Vagina (tissue), 2 donors: ENCODE data around the gene B9D2. TPM values are rescaled to one million over a fixed set of nuclear protein-coding genes. Genes with fewer than 3 reads are reported as not detected.

Experiments used
- DNase-seq, 2 donors: peaks; one replicate each; pipeline ENCODE4 v3.0.0-alpha.2; 2017; ENCODE audit errors: extremely low spot score in 2 of 2
- H3K27ac ChIP-seq: fragments of 200-600 bp; sonication (generic); one replicate; pipeline ENCODE4 v1.5.1; 2019
- H3K27me3 ChIP-seq: fragments of 200-600 bp; sonication (generic); one replicate; pipeline ENCODE4 v1.5.1; 2019
- H3K36me3 ChIP-seq, 2 donors: fragments of 200-600 bp; sonication (generic); one replicate each; pipeline ENCODE4 v1.5.1; 2017 to 2019
- H3K4me1 ChIP-seq: fragments of 200-600 bp; sonication (generic); one replicate; pipeline ENCODE4 v1.5.1; 2019
- H3K4me3 ChIP-seq, 2 donors: fragments of 200-600 bp; sonication (generic); 1 replicate in 1 of 2; 2 replicates in 1 of 2; pipeline ENCODE4 v1.5.1; 2016 to 2019
- H3K9me3 ChIP-seq: fragments of 200-600 bp; sonication (generic); one replicate; pipeline ENCODE4 v1.5.1; 2019
- POLR2A ChIP-seq, 2 donors: fragments of 450-650 bp; IDR thresholded peaks; one replicate each; pipeline ENCODE4 v1.6.1; 2017; ENCODE audit warnings: antibody characterized with exemption in 2 of 2, mild to moderate bottlenecking in 2 of 2, moderate library complexity in 2 of 2
- POLR2AphosphoS5 ChIP-seq, 2 donors: sonication (generic); formaldehyde crosslinking; IDR thresholded peaks; one replicate each; pipeline ENCODE4 v1.9.0; 2017; ENCODE audit warnings: antibody characterized with exemption in 2 of 2, mild to moderate bottlenecking in 2 of 2, low read depth in 1 of 2; ENCODE audit not compliant: insufficient read depth in 1 of 2
- intact Hi-C: fragments of 100-400 bp; cut with DNase I; formaldehyde crosslinking; loops from one replicate; pipeline ENCODE4 v1.15.1; 2023
- total RNA-seq: library from RNA; depleted of rRNA; stranded (reverse); fragments of >200 nt; gene quantifications from one replicate; pipeline ENCODE4 v1.2.3, GENCODE V29; 2016
- TF ChIP-seq, protein P1 (sequence below), 3 experiments: fragments of 450-650 bp in 2 of 3; fragments of 200-600 bp in 1 of 3; sonication (generic) in 1 of 3; IDR thresholded peaks; one replicate each; pipeline ENCODE4 v1.5.1; 2017 to 2019; ENCODE audit warnings: antibody characterized with exemption in 3 of 3, mild to moderate bottlenecking in 2 of 3, moderate library complexity in 2 of 3

The B9D2 gene
- total RNA-seq, 1 donor from 2014 or later: not detected

DNA sequence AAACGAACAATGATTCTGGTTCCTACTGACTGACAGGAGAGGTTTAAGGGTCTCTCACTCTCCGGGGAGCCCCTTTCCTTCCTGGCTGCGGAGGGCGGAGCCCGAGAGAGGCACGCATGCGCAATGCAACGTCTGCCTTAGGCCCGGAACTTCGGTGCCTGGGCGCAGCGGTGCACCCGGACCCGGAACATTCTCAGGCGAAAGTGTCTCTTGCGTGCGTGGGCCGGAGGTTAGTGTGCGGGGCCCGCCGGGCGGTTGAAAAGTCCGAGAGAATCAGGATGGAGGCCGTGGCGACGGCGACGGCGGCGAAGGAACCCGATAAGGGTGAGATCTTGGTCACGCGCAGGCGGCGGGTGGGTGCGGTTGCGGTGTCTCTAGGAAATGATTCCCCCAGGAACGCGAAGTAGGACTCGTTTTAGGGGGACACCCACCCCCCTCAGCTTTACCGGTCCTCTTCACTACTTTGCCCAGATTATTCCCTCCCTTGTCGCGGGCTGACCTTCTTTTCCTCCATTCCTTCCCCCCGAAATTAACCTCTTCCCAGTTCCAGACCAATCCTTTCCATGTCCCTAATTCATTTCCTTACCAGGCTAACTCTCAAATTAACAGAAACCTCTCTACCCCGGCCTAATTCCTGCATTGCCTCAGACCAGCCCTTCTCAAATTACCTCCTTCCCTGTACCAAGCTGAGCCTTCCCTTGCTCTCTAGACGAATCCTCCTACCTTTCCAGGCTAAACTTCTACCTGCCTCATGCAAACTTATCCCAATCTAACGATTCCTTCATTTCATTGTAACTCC, 53.7 kb downstream of the B9D2 start, which contains the start of gene CCDC97:
CCDC97 (plus strand) TSS at position 140 of the 799 bp plus-strand sequence; CDS start at position 279, 139 bp downstream.
- no peaks in the 10 kb centered on the region for H3K9me3 ChIP-seq
- intact Hi-C loops: no loop called here
- H3K4me3 ChIP-seq: peak within 1 kb of the TSS; percentile 69 to 79
- peaks cover 40% of the 10 kb centered on the region for H3K4me1 ChIP-seq
- DNase-seq: no peak
- H3K36me3 ChIP-seq: peaks cover 0 to 42% of the 10 kb centered on the region in 2 donors
- TF ChIP-seq, protein P1, sequence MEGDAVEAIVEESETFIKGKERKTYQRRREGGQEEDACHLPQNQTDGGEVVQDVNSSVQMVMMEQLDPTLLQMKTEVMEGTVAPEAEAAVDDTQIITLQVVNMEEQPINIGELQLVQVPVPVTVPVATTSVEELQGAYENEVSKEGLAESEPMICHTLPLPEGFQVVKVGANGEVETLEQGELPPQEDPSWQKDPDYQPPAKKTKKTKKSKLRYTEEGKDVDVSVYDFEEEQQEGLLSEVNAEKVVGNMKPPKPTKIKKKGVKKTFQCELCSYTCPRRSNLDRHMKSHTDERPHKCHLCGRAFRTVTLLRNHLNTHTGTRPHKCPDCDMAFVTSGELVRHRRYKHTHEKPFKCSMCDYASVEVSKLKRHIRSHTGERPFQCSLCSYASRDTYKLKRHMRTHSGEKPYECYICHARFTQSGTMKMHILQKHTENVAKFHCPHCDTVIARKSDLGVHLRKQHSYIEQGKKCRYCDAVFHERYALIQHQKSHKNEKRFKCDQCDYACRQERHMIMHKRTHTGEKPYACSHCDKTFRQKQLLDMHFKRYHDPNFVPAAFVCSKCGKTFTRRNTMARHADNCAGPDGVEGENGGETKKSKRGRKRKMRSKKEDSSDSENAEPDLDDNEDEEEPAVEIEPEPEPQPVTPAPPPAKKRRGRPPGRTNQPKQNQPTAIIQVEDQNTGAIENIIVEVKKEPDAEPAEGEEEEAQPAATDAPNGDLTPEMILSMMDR (IDR thresholded peaks at IDR 0.05): no peak
- TF ChIP-seq POLR2A (IDR thresholded peaks at IDR 0.05): peak in 1 of 2 donors; percentile 57
- TF ChIP-seq POLR2AphosphoS5 (IDR thresholded peaks at IDR 0.05; ENCODE audit: insufficient read depth in 1 of 2, low read depth in 1 of 2): peak; percentile 95 to 97
- no peaks in the 10 kb centered on the region for H3K27me3 ChIP-seq
- peak within 1 kb of the TSS; percentile 94 for H3K27ac ChIP-seq

DNA sequence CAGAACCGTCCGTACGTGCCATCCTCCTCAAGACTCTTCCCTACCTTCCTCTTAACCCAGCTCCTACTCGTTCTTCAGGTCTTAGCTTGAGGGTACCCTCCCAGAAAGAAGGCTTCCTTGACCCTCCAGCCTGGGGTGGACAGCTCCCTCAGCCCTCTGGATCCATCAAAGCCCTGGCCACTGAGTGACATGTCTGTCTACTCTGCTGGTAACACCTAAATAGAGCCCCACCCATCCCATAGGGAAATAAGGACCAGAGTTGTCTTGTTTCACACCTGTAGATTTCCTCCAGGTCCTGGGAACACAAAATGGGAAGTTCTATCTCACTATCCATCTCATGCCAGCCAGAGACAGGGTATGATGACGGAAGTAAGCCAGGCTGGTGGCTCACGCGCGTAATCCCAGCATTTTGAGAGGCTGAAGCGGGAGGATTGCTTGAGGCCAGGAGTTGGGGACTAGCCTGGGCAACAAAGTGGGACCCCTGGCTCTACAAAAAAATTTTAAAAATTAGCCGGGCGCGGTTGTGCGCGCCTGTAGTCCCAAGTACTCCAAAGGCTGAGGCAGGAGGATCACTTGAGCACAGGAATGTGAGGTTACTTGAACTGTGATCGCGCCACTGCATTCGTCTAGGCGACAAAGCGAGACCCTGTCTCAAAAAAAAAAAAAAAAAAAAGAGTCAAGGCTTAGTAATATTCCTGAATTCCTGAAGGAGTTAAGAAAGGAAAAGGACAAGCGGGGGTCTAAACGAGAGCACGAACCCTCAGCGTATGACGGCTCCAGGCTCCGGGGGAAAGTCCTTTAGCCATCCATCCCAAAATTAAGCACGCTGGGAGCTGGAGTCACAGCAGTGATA, 54.5 kb downstream of the B9D2 start:
- Histone ChIP-seq H3K4me1 (peaks cover 40% of the 10 kb centered on the region), H3K27me3 (no peaks in the 10 kb centered on the region), H3K27ac (peak overlapping the region; percentile 94), H3K4me3 (peak overlapping the region; percentile 69 to 79), H3K36me3 (peaks cover 0 to 45% of the 10 kb centered on the region in 2 donors), H3K9me3 (no peaks in the 10 kb centered on the region)
- no peak for DNase-seq
- TF ChIP-seq POLR2A (IDR thresholded peaks at IDR 0.05) (no peak), POLR2AphosphoS5 (IDR thresholded peaks at IDR 0.05; ENCODE audit: insufficient read depth in 1 of 2, low read depth in 1 of 2) (no peak)
- intact Hi-C loops: loop anchor here (5.0 to 10.0 kb wide), 2 partner anchors 42 to 105 kb away; no protein-coding TSS in a partner anchor

DNA sequence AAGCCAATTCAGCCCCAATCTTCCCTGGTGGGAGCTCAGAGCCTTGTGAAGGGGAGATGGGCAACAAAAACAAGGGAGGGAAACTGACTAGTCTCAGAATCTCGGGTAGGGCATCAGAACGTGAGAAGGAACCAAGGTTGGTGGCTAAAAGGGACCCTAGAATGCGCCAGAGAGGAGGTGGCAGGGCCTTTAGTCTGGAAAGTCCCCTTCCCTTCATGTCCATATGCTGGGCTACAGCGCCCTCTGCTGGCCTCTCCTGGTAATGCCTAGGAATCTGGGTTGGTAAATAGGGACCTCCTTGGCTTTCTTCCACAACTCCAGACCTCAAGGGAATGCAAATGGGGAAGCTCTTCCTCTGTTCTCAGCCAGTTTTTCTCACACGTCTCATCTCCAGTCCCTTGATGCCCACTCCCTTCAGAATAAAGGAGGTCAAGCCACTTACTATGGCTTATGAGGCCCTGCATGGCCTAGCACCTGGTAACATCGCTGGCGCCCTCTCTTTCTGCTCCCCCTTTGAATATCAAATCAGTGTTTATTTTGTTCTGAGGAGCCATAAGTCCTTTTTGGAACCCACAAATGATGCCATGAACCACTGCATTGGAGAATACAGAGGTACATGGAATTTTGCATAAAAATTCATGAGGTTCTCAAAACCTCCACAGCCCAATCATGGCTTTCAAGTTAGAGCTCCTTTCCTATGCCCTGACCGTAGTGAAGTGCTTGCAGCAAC, 55.3 kb downstream of the B9D2 start:
- Histone ChIP-seq H3K27ac (peak overlapping the region; percentile 94), H3K4me1 (peaks cover 40% of the 10 kb centered on the region), H3K27me3 (no peaks in the 10 kb centered on the region), H3K36me3 (peaks cover 0 to 49% of the 10 kb centered on the region in 2 donors), H3K4me3 (peak overlapping the region; percentile 69 to 79), H3K9me3 (no peaks in the 10 kb centered on the region)
- no peak for DNase-seq
- intact Hi-C loops: loop anchor here (5.0 to 10.0 kb wide), 2 partner anchors 41 to 104 kb away; no protein-coding TSS in a partner anchor
- no peak for TF ChIP-seq POLR2A (IDR thresholded peaks at IDR 0.05)
- TF ChIP-seq POLR2AphosphoS5 (IDR thresholded peaks at IDR 0.05; ENCODE audit: insufficient read depth in 1 of 2, low read depth in 1 of 2): peak in 1 of 2 donors; percentile 82
- TF ChIP-seq, protein P1 (IDR thresholded peaks at IDR 0.05): peak; percentile 96 to 98 (median 97)

DNA sequence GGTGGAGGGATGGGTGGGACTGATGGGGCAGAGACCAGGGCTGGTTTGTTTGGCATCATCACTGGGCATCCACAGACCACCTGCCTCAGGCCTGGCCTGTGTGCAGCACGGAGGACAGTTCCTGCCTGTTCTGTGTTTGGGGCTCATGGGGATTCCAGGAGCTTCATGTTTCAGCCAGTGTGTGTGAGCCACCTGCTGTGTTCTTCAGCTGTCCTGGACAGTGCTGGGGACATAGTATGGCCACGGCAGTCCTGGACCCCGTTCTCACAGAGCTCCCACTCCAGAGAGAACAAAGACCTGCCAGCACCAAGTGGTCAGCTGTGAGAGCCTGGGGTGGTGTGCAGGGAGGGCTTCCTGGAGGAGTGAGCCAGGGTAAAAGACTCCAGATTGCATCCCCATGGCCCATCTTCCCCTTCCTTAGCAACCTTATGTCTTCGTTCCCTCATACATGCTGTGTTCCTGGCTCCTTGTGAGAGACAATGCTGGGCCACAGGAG, 55.9 kb downstream of the B9D2 start:
- DNase-seq: no peak
- intact Hi-C loops: loop anchor here (5.0 to 10.0 kb wide), 2 partner anchors 41 to 103 kb away; no protein-coding TSS in a partner anchor
- Histone ChIP-seq H3K9me3 (no peaks in the 10 kb centered on the region), H3K4me1 (peaks cover 40% of the 10 kb centered on the region), H3K27me3 (no peaks in the 10 kb centered on the region), H3K27ac (peak overlapping the region; percentile 94), H3K4me3 (no peak overlapping the region), H3K36me3 (peaks cover 0 to 51% of the 10 kb centered on the region in 2 donors)
- TF ChIP-seq POLR2A (IDR thresholded peaks at IDR 0.05) (no peak), POLR2AphosphoS5 (IDR thresholded peaks at IDR 0.05; ENCODE audit: insufficient read depth in 1 of 2, low read depth in 1 of 2) (peak in 1 of 2 donors; percentile 36)
- TF ChIP-seq, protein P1 (IDR thresholded peaks at IDR 0.05): no peak
